DOHH2 (cell line): ENCODE data around the gene MXD4.

Experiments
- H3F3A ChIP-seq: fragments of 200-600 bp; sonication (generic), shearing (Covaris generic); 2 replicates; pipeline ENCODE4 v1.6.0; 2016; ENCODE audit warnings: antibody characterized with exemption, mild to moderate bottlenecking; ENCODE audit not compliant: control insufficient read depth, insufficient read depth
- H3K27ac ChIP-seq: fragments of 200-600 bp; sonication (generic); 2 replicates; pipeline ENCODE4 v1.5.1; 2014; ENCODE audit warnings: low read depth, mild to moderate bottlenecking, low read length, moderate library complexity
- H3K27me3 ChIP-seq: fragments of 200-600 bp; sonication (generic); 2 replicates; pipeline ENCODE4 v1.6.1; 2014; ENCODE audit warnings: mild to moderate bottlenecking, low read length, mixed read lengths; ENCODE audit not compliant: control insufficient read depth
- H3K36me3 ChIP-seq: fragments of 200-600 bp; sonication (generic); 2 replicates; pipeline ENCODE4 v1.6.1; 2014; ENCODE audit warnings: mild to moderate bottlenecking, low read length, moderate library complexity, mixed read lengths; ENCODE audit not compliant: control insufficient read depth
- H3K4me1 ChIP-seq: fragments of 200-600 bp; sonication (generic); 2 replicates; pipeline ENCODE4 v1.6.1; 2014; ENCODE audit warnings: mild to moderate bottlenecking, low read length, mixed read lengths; ENCODE audit not compliant: control insufficient read depth
- H3K4me2 ChIP-seq: fragments of 200-600 bp; sonication (generic); 2 replicates; pipeline ENCODE4 v1.6.0; 2014; ENCODE audit warnings: mild to moderate bottlenecking, low read length, moderate library complexity
- H3K4me3 ChIP-seq: fragments of 200-600 bp; sonication (generic); 2 replicates; pipeline ENCODE4 v1.5.1; 2014; ENCODE audit warnings: mild to moderate bottlenecking, low read length, mixed read lengths
- H3K79me2 ChIP-seq: fragments of 200-600 bp; sonication (generic); 2 replicates; pipeline ENCODE4 v1.6.1; 2014; ENCODE audit warnings: mild to moderate bottlenecking, low read length, mixed read lengths; ENCODE audit not compliant: control insufficient read depth
- H3K9me2 ChIP-seq: fragments of 200-600 bp; sonication (generic); replicated peaks from 2 replicates; pipeline ENCODE4 v1.6.1; 2014; ENCODE audit warnings: mild to moderate bottlenecking, low read length, mixed read lengths; ENCODE audit not compliant: control insufficient read depth
- H3K9me3 ChIP-seq: fragments of 200-600 bp; sonication (generic); 2 replicates; pipeline ENCODE4 v1.6.1; 2014; ENCODE audit warnings: antibody characterized with exemption, low read length, mixed read lengths; ENCODE audit not compliant: control insufficient read depth, insufficient read depth
- H4K20me1 ChIP-seq: fragments of 200-600 bp; sonication (generic); 2 replicates; pipeline ENCODE4 v1.6.0; 2014; ENCODE audit warnings: low read depth, mild to moderate bottlenecking, antibody characterized with exemption, low read length, moderate library complexity; ENCODE audit not compliant: control insufficient read depth, insufficient read depth
- CTCF ChIP-seq: fragments of 200-600 bp; sonication (generic); IDR thresholded peaks from one replicate; pipeline ENCODE4 v1.5.1; 2014; ENCODE audit warnings: antibody characterized with exemption, mild to moderate bottlenecking, low read depth, low read length; ENCODE audit not compliant: poor library complexity, severe bottlenecking
- EZH2phosphoT487 ChIP-seq: fragments of 200-600 bp; sonication (generic); IDR thresholded peaks from 2 replicates; pipeline ENCODE4 v1.6.1; 2017; ENCODE audit warnings: borderline replicate concordance, mild to moderate bottlenecking, antibody characterized with exemption, low read length, moderate library complexity, mixed read lengths

MXD4 gene

DNA sequence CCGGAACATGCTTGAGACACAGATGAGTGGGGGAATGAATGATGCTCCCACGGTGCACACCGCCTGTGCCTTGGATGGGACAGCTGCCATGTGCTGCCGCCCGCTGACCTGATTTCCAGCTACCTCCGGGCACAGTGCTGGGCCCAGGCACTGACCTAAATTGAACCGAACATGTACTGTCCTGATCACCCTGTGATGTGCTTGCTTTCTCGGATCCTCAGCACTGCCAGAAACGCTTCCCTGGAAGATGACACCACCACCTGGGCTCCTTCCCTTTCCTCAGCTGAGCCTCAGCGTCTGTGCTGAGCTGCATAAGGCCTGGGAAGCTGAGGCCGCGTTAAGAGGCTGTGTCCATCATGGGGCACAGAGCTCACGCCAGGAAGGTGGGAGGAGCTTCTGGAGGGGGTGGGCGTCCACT, 39.3 kb upstream of the MXD4 start:
- Histone ChIP-seq H3K9me3 (no peaks in the 10 kb centered on the region), H3K36me3 (no peaks in the 10 kb centered on the region), H3K27ac (no peak overlapping the region), H3K79me2 (no peaks in the 10 kb centered on the region), H3K4me1 (peaks cover 15% of the 10 kb centered on the region), H3K4me2 (no peak overlapping the region), H3K9me2 (no peaks in the 10 kb centered on the region), H3F3A (no peaks in the 10 kb centered on the region), H4K20me1 (no peaks in the 10 kb centered on the region), H3K4me3 (no peak overlapping the region), H3K27me3 (no peaks in the 10 kb centered on the region)
- TF ChIP-seq EZH2phosphoT487: no peak
- TF ChIP-seq CTCF: no peak

DNA sequence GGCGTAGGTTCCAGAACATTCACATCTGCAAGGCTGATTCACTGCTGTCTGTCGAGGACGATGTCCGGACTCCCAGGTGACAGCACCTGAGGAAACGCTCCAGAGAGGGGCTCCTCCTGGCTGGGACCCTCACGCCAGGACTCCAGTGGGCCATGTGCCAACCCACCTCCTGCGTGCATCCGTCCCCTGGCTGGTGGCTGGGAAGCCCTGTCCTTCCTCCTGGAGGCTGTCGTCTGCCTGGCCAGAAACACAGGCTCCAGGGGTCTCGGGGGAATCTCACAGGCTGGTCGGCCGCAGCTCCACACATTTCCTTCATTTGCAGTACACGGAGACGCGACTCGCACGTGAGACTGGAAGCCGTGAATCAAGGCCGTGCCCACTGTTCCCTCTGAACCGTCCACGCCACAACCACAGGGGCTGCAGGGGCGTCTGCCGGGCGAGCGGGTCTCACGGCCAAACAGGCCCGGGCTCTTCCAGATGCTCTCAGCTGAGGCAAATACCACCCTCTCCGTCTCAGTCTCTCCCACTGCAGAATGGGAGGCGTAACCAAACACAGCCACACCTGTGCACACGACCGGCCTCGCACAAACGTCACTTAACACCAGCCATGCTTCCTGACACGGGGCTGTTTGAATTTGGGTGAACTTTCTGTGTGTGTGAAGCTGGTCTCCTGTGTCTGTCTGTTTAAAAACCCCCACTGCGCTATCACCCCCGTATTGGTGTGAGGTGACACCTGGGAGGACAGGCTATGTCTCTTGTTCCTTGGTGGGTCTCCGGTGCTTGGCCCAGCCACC, 38.7 kb upstream of the MXD4 start:
- no peak for TF ChIP-seq EZH2phosphoT487
- TF ChIP-seq CTCF: no peak
- peaks cover 17% of the 10 kb centered on the region for H3K4me1 ChIP-seq
- H3K4me2 ChIP-seq: no peak overlapping the region
- H4K20me1 ChIP-seq: no peaks in the 10 kb centered on the region
- no peaks in the 10 kb centered on the region for H3K27me3 ChIP-seq
- H3F3A ChIP-seq: no peaks in the 10 kb centered on the region
- H3K9me2 ChIP-seq: no peaks in the 10 kb centered on the region
- no peaks in the 10 kb centered on the region for H3K36me3 ChIP-seq
- H3K9me3 ChIP-seq: no peaks in the 10 kb centered on the region
- no peak overlapping the region for H3K4me3 ChIP-seq
- no peak overlapping the region for H3K27ac ChIP-seq
- no peaks in the 10 kb centered on the region for H3K79me2 ChIP-seq

- H3K4me2 ChIP-seq: no peak overlapping the region
Measured at GRCh38 chr4:2299794-2300193, 37.9 kb upstream of the MXD4 start.

More at GRCh38 chr4:2299794-2300193, 37.9 kb upstream of the MXD4 start:
- no peaks in the 10 kb centered on the region for H3F3A ChIP-seq
- peaks cover 17% of the 10 kb centered on the region for H3K4me1 ChIP-seq
- TF ChIP-seq CTCF: no peak
- no peak for TF ChIP-seq EZH2phosphoT487
- no peak overlapping the region for H3K4me3 ChIP-seq
- no peaks in the 10 kb centered on the region for H3K36me3 ChIP-seq
- H3K9me2 ChIP-seq: no peaks in the 10 kb centered on the region
- no peaks in the 10 kb centered on the region for H3K79me2 ChIP-seq
- no peak overlapping the region for H3K27ac ChIP-seq
- no peaks in the 10 kb centered on the region for H3K9me3 ChIP-seq
- no peaks in the 10 kb centered on the region for H3K27me3 ChIP-seq
- no peaks in the 10 kb centered on the region for H4K20me1 ChIP-seq
